IMR-90 (cell line): ENCODE results near the gene IRF5. TPM values are rescaled to one million over a fixed set of nuclear protein-coding genes. Genes with fewer than 3 reads are reported as not detected.

Experiments
- ATAC-seq: fragments of 200-7000 bp; cut with Tn5 transposase; 2 replicates; pipeline ENCODE4 v1.9.1; 2020; ENCODE audit warnings: low read depth, mild to moderate bottlenecking, moderate library complexity
- BruUV-seq: library from RNA; stranded (reverse); fragments of 400-500 nt; replicated peaks from 2 replicates; lab custom pipeline; 2021; lab: Mats Ljungman, UMichigan
- CTCF ChIA-PET: fragments of 300-600 bp; formaldehyde crosslinking; extraction: SDS; loops from one replicate; lab custom pipeline; 2021; ENCODE audit warnings: antibody characterized with exemption; lab: Yijun Ruan, JAX
- POLR2A ChIA-PET: fragments of 300-600 bp; sonication (Branson Sonifier 250); formaldehyde crosslinking; loops from one replicate; lab custom pipeline; 2022; ENCODE audit warnings: antibody characterized with exemption; ENCODE audit not compliant: unreplicated experiment; lab: Charles Lee
- DNase-seq: peaks from one replicate; pipeline ENCODE4 v3.0.0; 2013
- H2AFZ ChIP-seq: replicated peaks from 2 replicates; pipeline ENCODE3; 2013; ENCODE audit warnings: low read length, mild to moderate bottlenecking; ENCODE audit not compliant: poor library complexity
- H2AK5ac ChIP-seq: 2 replicates; pipeline ENCODE4 v1.6.1; 2013; ENCODE audit warnings: low read depth, low read length, inconsistent platforms
- H2AK9ac ChIP-seq: replicated peaks from 2 replicates; pipeline ENCODE3; 2013; ENCODE audit warnings: mild to moderate bottlenecking, low read depth, low read length, moderate library complexity; ENCODE audit not compliant: poor library complexity
- H2BK120ac ChIP-seq: 2 replicates; pipeline ENCODE4 v1.6.1; 2013; ENCODE audit warnings: low read depth, low read length, inconsistent platforms
- H2BK15ac ChIP-seq: 3 replicates; pipeline ENCODE4 v1.6.1; 2013; ENCODE audit warnings: low read depth, low read length, inconsistent platforms
- H2BK20ac ChIP-seq: 2 replicates; pipeline ENCODE4 v1.6.1; 2013; ENCODE audit warnings: low read depth, mild to moderate bottlenecking, inconsistent platforms, low read length, moderate library complexity
- H2BK5ac ChIP-seq: 2 replicates; pipeline ENCODE4 v1.6.1; 2013; ENCODE audit warnings: mild to moderate bottlenecking, low read depth, low read length, inconsistent platforms; ENCODE audit not compliant: poor library complexity, severe bottlenecking
- H3K14ac ChIP-seq: replicated peaks from 2 replicates; pipeline ENCODE4 v1.6.1; 2013; ENCODE audit warnings: low read depth, low read length, inconsistent platforms
- H3K18ac ChIP-seq: 2 replicates; pipeline ENCODE4 v1.6.1; 2013; ENCODE audit warnings: low read depth, low read length, control low read depth
- H3K23ac ChIP-seq: 2 replicates; pipeline ENCODE4 v1.6.1; 2013; ENCODE audit warnings: low read depth, low read length, inconsistent platforms
- H3K27ac ChIP-seq: 2 replicates; pipeline ENCODE4 v1.5.1; 2013; ENCODE audit warnings: mild to moderate bottlenecking, control low read depth, low read length; ENCODE audit not compliant: insufficient read depth
- H3K27me3 ChIP-seq: 2 replicates; pipeline ENCODE4 v1.6.1; 2013; ENCODE audit warnings: low read length; ENCODE audit not compliant: control insufficient read depth, insufficient read depth
- H3K36me3 ChIP-seq: 2 replicates; pipeline ENCODE4 v1.6.1; 2013; ENCODE audit warnings: low read length, mixed read lengths; ENCODE audit not compliant: control insufficient read depth, insufficient read depth
- H3K4ac ChIP-seq: 2 replicates; pipeline ENCODE4 v1.6.1; 2013; ENCODE audit warnings: low read depth, low read length, inconsistent platforms
- H3K4me1 ChIP-seq: 2 replicates; pipeline ENCODE4 v1.6.1; 2013; ENCODE audit warnings: low read length, mixed read lengths; ENCODE audit not compliant: control insufficient read depth, insufficient read depth
- H3K4me2 ChIP-seq: 2 replicates; pipeline ENCODE4 v1.6.1; 2013; ENCODE audit warnings: low read depth, mild to moderate bottlenecking, control low read depth, low read length, moderate library complexity
- H3K4me3 ChIP-seq: 2 replicates; pipeline ENCODE4 v1.5.1; 2013; ENCODE audit warnings: low read depth, mild to moderate bottlenecking, control low read depth, low read length, moderate library complexity; ENCODE audit not compliant: insufficient read depth
- H3K56ac ChIP-seq: 2 replicates; pipeline ENCODE4 v1.6.1; 2013; ENCODE audit warnings: low read length, inconsistent platforms; ENCODE audit not compliant: insufficient read depth; ENCODE audit errors: extremely low read depth
- H3K79me1 ChIP-seq, 2 experiments: 2 replicates each; pipeline ENCODE4 v1.6.1; 2013; ENCODE audit warnings: low read length in 2 of 2, inconsistent platforms in 1 of 2, low read depth in 1 of 2
- H3K9ac ChIP-seq: 2 replicates; pipeline ENCODE4 v1.6.1; 2013; ENCODE audit warnings: low read depth, low read length, control low read depth
- H3K9me1 ChIP-seq: 2 replicates; pipeline ENCODE4 v1.6.1; 2013; ENCODE audit warnings: low read length, inconsistent platforms; ENCODE audit not compliant: insufficient read depth
- H3K9me3 ChIP-seq: 2 replicates; pipeline ENCODE4 v1.6.1; 2013; ENCODE audit warnings: low read length; ENCODE audit not compliant: control insufficient read depth, insufficient read depth
- H4K20me1 ChIP-seq: 2 replicates; pipeline ENCODE4 v1.6.1; 2013; ENCODE audit warnings: low read length, inconsistent platforms; ENCODE audit not compliant: insufficient read depth
- H4K5ac ChIP-seq: 2 replicates; pipeline ENCODE4 v1.6.1; 2013; ENCODE audit warnings: mild to moderate bottlenecking, low read depth, low read length, control low read depth
- H4K8ac ChIP-seq, 2 experiments: 2 replicates each; pipeline ENCODE4 v1.6.1; 2013; ENCODE audit warnings: low read depth in 2 of 2, low read length in 2 of 2, control low read depth in 1 of 2, inconsistent platforms in 1 of 2
- H4K91ac ChIP-seq: 2 replicates; pipeline ENCODE4 v1.6.1; 2013; ENCODE audit warnings: low read depth, low read length, inconsistent platforms; ENCODE audit not compliant: insufficient read depth
- MAZ ChIP-seq: IDR thresholded peaks from 2 replicates; pipeline ENCODE4 v1.6.1; 2012; ENCODE audit warnings: low read depth, mild to moderate bottlenecking, low read length, improper control_type of control experiment, moderate library complexity, borderline replicate concordance
- RCOR1 ChIP-seq: IDR thresholded peaks from 2 replicates; pipeline ENCODE4 v1.6.1; 2012; ENCODE audit warnings: mild to moderate bottlenecking, low read length, improper control_type of control experiment; ENCODE audit not compliant: insufficient replicate concordance
- WGBS, 2 experiments: methylation state at CpG; one replicate each; pipeline versions ENCODE4 v1.1.5 to v1.1.7; 2013; ENCODE audit warnings: missing lambda C conversion rate in 2 of 2; ENCODE audit not compliant: insufficient read length in 1 of 2; ENCODE audit errors: extremely low coverage in 2 of 2; 5-methylcytosine and 5-hydroxymethylcytosine counted together
- dilution Hi-C: fragments of 300-500 bp; cut with HindIII; formaldehyde crosslinking; loops from one replicate; pipeline ENCODE4 v1.14.3; 2018; ENCODE audit warnings: low sequenced_read_pairs; ENCODE audit not compliant: unreplicated experiment
- in situ Hi-C: fragments of 300-500 bp; cut with MboI; formaldehyde crosslinking; loops from 3 replicates; pipeline ENCODE4 v1.14.3; 2019; ENCODE audit warnings: low sequenced_read_pairs, inconsistent platforms, mixed read lengths
- intact Hi-C: fragments of 100-400 bp; cut with micrococcal nuclease; formaldehyde crosslinking; loops from 2 replicates; pipeline ENCODE4 v1.10.0; 2022
- polyA plus RNA-seq, 3 experiments: library from polyadenylated mRNA; depleted of rRNA; stranded (reverse); fragments of >200 nt; gene quantifications; 2 replicates each; pipeline ENCODE4 v1.2.3, GENCODE V29; 2012; ENCODE audit warnings: low replicate concordance in 1 of 3
- total RNA-seq: library from RNA; depleted of rRNA; stranded (reverse); fragments of >200 nt; gene quantifications from 2 replicates; pipeline ENCODE4 v1.2.3, GENCODE V29; 2012

IRF5 gene
- total and polyA plus RNA-seq, 2 of the 4 experiments (the other 2 are of a cell fraction) = 0.14 to 0.18 TPM

- intact Hi-C loops (no loop called here), dilution Hi-C loops (no loop called here), in situ Hi-C loops (no loop called here)
- peaks cover 83% of the 10 kb centered on the region for H3K27me3 ChIP-seq
- H3K18ac ChIP-seq = no peak overlapping the region
- no peak overlapping the region for H2AFZ ChIP-seq
- H4K8ac ChIP-seq = no peak overlapping the region
- no peak overlapping the region for H3K27ac ChIP-seq
- H2AK9ac ChIP-seq = peak overlapping the region; percentile 57
- no peak overlapping the region for H2BK120ac ChIP-seq
- H4K5ac ChIP-seq = no peak overlapping the region
- H3K9me1 ChIP-seq = no peaks in the 10 kb centered on the region
- no peaks in the 10 kb centered on the region for H3K36me3 ChIP-seq
- no peak overlapping the region for H3K9ac ChIP-seq
- no peak overlapping the region for H3K4ac ChIP-seq
- no TSS peak for BruUV-seq
- H2AK5ac ChIP-seq = no peak overlapping the region
- no peak overlapping the region for H2BK5ac ChIP-seq
- no peaks in the 10 kb centered on the region for H3K9me3 ChIP-seq
- no peak for ATAC-seq
- H3K56ac ChIP-seq = no peak overlapping the region
- no peak overlapping the region for H3K14ac ChIP-seq
- ChIA-PET POLR2A (no interaction called here), CTCF (no interaction called here)
- no peaks in the 10 kb centered on the region for H3K79me1 ChIP-seq
- H4K91ac ChIP-seq = no peak overlapping the region
- no peak overlapping the region for H2BK20ac ChIP-seq
- no peak overlapping the region for H3K4me2 ChIP-seq
- H2BK15ac ChIP-seq = no peak overlapping the region
- no peak overlapping the region for H3K23ac ChIP-seq
- TF ChIP-seq MAZ (no peak), RCOR1 (no peak)
- DNase-seq = no peak
- H3K4me1 ChIP-seq = no peaks in the 10 kb centered on the region; the same call in 1 of the 2 replicates
- WGBS, 2 experiments = 84% methylated on average over 3 of the region's 14 CpGs; no CpG with 5 or more reads in 1 of the 2 experiments
- no peaks in the 10 kb centered on the region; the same call in 1 of the 2 replicates for H4K20me1 ChIP-seq
- H3K4me3 ChIP-seq = no peak overlapping the region
Measured at GRCh38 chr7:128934361-128935341, 3.1 kb upstream of the IRF5 start.
